Thoracic aorta (tissue), 2 donors: ENCODE measurements around the gene DENND5A. TPM values are rescaled to one million over a fixed set of nuclear protein-coding genes. Genes with fewer than 3 reads are reported as not detected.
"Not testable (repeated sequence)": the region's sequence is repeated elsewhere in the genome, so short reads cannot be mapped to it uniquely, and the experiment has no call there.

Experiments
- ATAC-seq: fragments of 150-250 bp; one replicate; pipeline ENCODE4 v1.8.0; 2017; ENCODE audit warnings: low read depth; ENCODE audit not compliant: insufficient number of reproducible peaks, low FRiP score
- DNase-seq: peaks from one replicate; pipeline ENCODE4 v3.0.0-alpha.2; 2020; ENCODE audit warnings: low spot score
- H3K27ac ChIP-seq, 2 donors: fragments of 200-600 bp; sonication (generic); 1 replicate in 1 of 2; 2 replicates in 1 of 2; pipeline ENCODE4 v1.5.1; 2016; ENCODE audit warnings: mild to moderate bottlenecking in 2 of 2, moderate library complexity in 2 of 2
- H3K27me3 ChIP-seq: fragments of 200-600 bp; sonication (generic); replicated peaks from 2 replicates; pipeline ENCODE4 v1.6.0; 2016; ENCODE audit warnings: mild to moderate bottlenecking; ENCODE audit not compliant: insufficient read depth
- H3K36me3 ChIP-seq: fragments of 200-600 bp; sonication (generic); one replicate; pipeline ENCODE4 v1.5.1; 2016
- H3K4me1 ChIP-seq, 2 donors: fragments of 200-600 bp; sonication (generic); 1 replicate in 1 of 2; 2 replicates in 1 of 2; pipeline versions ENCODE4 v1.5.1 to v1.6.0; 2016; ENCODE audit warnings: low read depth in 2 of 2, mild to moderate bottlenecking in 1 of 2; ENCODE audit not compliant: control insufficient read depth in 1 of 2
- H3K4me3 ChIP-seq: fragments of 200-600 bp; sonication (generic); 2 replicates; pipeline ENCODE4 v1.5.1; 2016; ENCODE audit warnings: mild to moderate bottlenecking
- H3K9me3 ChIP-seq: fragments of 200-600 bp; sonication (generic); 2 replicates; pipeline ENCODE4 v1.5.1; 2016
- CTCF ChIP-seq: fragments of 200-600 bp; sonication (generic); IDR thresholded peaks from one replicate; pipeline ENCODE4 v1.5.1; 2019; ENCODE audit warnings: antibody characterized with exemption
- total RNA-seq, 2 donors: library from RNA; depleted of rRNA; stranded (reverse); fragments of >200 nt; gene quantifications; one replicate each; pipeline versions ENCODE4 v1.1.0 to v1.2.3, GENCODE V29; 2016

The DENND5A gene
- total RNA-seq, 2 donors from 2014 or later: 169 to 178 TPM

- H3K27ac ChIP-seq: no peak overlapping the region
- no peak for ATAC-seq
- no peaks in the 10 kb centered on the region for H3K4me1 ChIP-seq
- TF ChIP-seq CTCF: no peak
- DNase-seq: no peak
- H3K9me3 ChIP-seq: no peaks in the 10 kb centered on the region
- H3K36me3 ChIP-seq: peaks cover 6% of the 10 kb centered on the region
- H3K4me3 ChIP-seq: no peak overlapping the region
- no peaks in the 10 kb centered on the region for H3K27me3 ChIP-seq
Measured at GRCh38 chr11:9203691-9204311, 61.3 kb downstream of the DENND5A start.

- DNase-seq (no peak), ATAC-seq (no peak)
- H3K27me3 ChIP-seq: no peaks in the 10 kb centered on the region
- H3K4me3 ChIP-seq: no peak overlapping the region
- H3K36me3 ChIP-seq: peaks cover 9% of the 10 kb centered on the region
- no peak overlapping the region for H3K27ac ChIP-seq
- no peak for TF ChIP-seq CTCF
- H3K9me3 ChIP-seq: no peaks in the 10 kb centered on the region
- no peaks in the 10 kb centered on the region for H3K4me1 ChIP-seq
Measured at GRCh38 chr11:9201372-9202162, 63.6 kb downstream of the DENND5A start.

- H3K27me3 ChIP-seq: no peaks in the 10 kb centered on the region
Measured at GRCh38 chr11:9200471-9200870, 64.7 kb downstream of the DENND5A start.

GRCh38 chr11:9193316-9193715 lies 71.8 kb downstream of the DENND5A start:
- no peak overlapping the region for H3K27ac ChIP-seq
- no peak overlapping the region for H3K4me3 ChIP-seq
- H3K4me1 ChIP-seq: no peaks in the 10 kb centered on the region
- no peak for TF ChIP-seq CTCF
- H3K36me3 ChIP-seq: peaks cover 2% of the 10 kb centered on the region
- ATAC-seq: no peak
- no peaks in the 10 kb centered on the region for H3K9me3 ChIP-seq
- H3K27me3 ChIP-seq: no peaks in the 10 kb centered on the region
- DNase-seq: no peak

More at GRCh38 chr11:9200471-9200870, 64.7 kb downstream of the DENND5A start:
- Histone ChIP-seq H3K27ac (no peak overlapping the region), H3K4me1 (no peaks in the 10 kb centered on the region), H3K4me3 (no peak overlapping the region), H3K9me3 (no peaks in the 10 kb centered on the region), H3K36me3 (peaks cover 9% of the 10 kb centered on the region)
- DNase-seq (no peak), ATAC-seq (no peak)
- TF ChIP-seq CTCF: no peak

- TF ChIP-seq CTCF: no peak
- no peak overlapping the region for H3K4me3 ChIP-seq
- no peaks in the 10 kb centered on the region for H3K27me3 ChIP-seq
- no peaks in the 10 kb centered on the region for H3K9me3 ChIP-seq
- no peak for ATAC-seq
- DNase-seq: no peak
- no peaks in the 10 kb centered on the region for H3K36me3 ChIP-seq
- H3K4me1 ChIP-seq: no peaks in the 10 kb centered on the region
- H3K27ac ChIP-seq: no peak overlapping the region
Measured at GRCh38 chr11:9192561-9192960, 72.6 kb downstream of the DENND5A start.

GRCh38 chr11:9190326-9191016 lies 74.7 kb downstream of the DENND5A start:
- not testable (repeated sequence) for DNase-seq, H3K36me3 ChIP-seq, H3K27ac ChIP-seq, H3K27me3 ChIP-seq, H3K4me3 ChIP-seq, H3K4me1 ChIP-seq, ATAC-seq, H3K9me3 ChIP-seq

- H3K4me1 ChIP-seq, DNase-seq, ATAC-seq, H3K4me3 ChIP-seq, H3K9me3 ChIP-seq, H3K36me3 ChIP-seq, H3K27ac ChIP-seq, H3K27me3 ChIP-seq: not testable (repeated sequence)
Measured at GRCh38 chr11:9188860-9189259, 76.3 kb downstream of the DENND5A start.
